OCI-LY1 (cell line): Measurements from ENCODE around the gene SDCCAG8.

Source experiments
- H2AFZ ChIP-seq: fragments of 200-600 bp; sonication (generic), shearing (Covaris generic); 2 replicates; pipeline ENCODE4 v1.6.0; 2014; ENCODE audit warnings: antibody characterized with exemption, mild to moderate bottlenecking, low read length
- H3F3A ChIP-seq: fragments of 200-600 bp; sonication (generic), shearing (Covaris generic); 2 replicates; pipeline ENCODE4 v1.6.0; 2014; ENCODE audit warnings: mild to moderate bottlenecking, antibody characterized with exemption, low read length, moderate library complexity; ENCODE audit not compliant: insufficient read depth
- H3K27ac ChIP-seq: fragments of 200-600 bp; sonication (generic); 2 replicates; pipeline ENCODE4 v1.5.1; 2014; ENCODE audit warnings: low read length, mixed run types, mild to moderate bottlenecking, low read depth; ENCODE audit not compliant: poor library complexity, severe bottlenecking
- H3K27me3 ChIP-seq: fragments of 200-600 bp; sonication (generic); 2 replicates; pipeline ENCODE4 v1.6.0; 2014; ENCODE audit warnings: antibody characterized with exemption, mild to moderate bottlenecking, low read length, moderate library complexity; ENCODE audit not compliant: insufficient read depth
- H3K36me3 ChIP-seq: fragments of 200-600 bp; sonication (generic); 2 replicates; pipeline ENCODE4 v1.6.1; 2014; ENCODE audit warnings: mild to moderate bottlenecking, antibody characterized with exemption, low read length, moderate library complexity, mixed read lengths; ENCODE audit not compliant: insufficient read depth
- H3K4me1 ChIP-seq: fragments of 200-600 bp; sonication (generic); 2 replicates; pipeline ENCODE4 v1.5.1; 2014; ENCODE audit warnings: mild to moderate bottlenecking, low read length, moderate library complexity; ENCODE audit not compliant: insufficient read depth, severe bottlenecking
- H3K4me2 ChIP-seq: fragments of 200-600 bp; sonication (generic), shearing (Covaris generic); 2 replicates; pipeline ENCODE4 v1.6.1; 2014; ENCODE audit warnings: low read length
- H3K4me3 ChIP-seq: fragments of 200-600 bp; sonication (generic); 2 replicates; pipeline ENCODE4 v1.5.1; 2014; ENCODE audit warnings: low read length, low read depth, mild to moderate bottlenecking, mixed read lengths; ENCODE audit not compliant: poor library complexity, severe bottlenecking
- H3K79me2 ChIP-seq: fragments of 200-600 bp; shearing (Covaris generic); 2 replicates; pipeline ENCODE4 v1.6.1; 2016; ENCODE audit warnings: mixed run types, low read length, mixed read lengths; ENCODE audit not compliant: insufficient read depth
- H3K9ac ChIP-seq: fragments of 200-600 bp; sonication (generic), shearing (Covaris generic); 2 replicates; pipeline ENCODE4 v1.6.1; 2014; ENCODE audit warnings: mild to moderate bottlenecking, low read length, mixed read lengths
- H3K9me2 ChIP-seq: fragments of 200-600 bp; sonication (generic), shearing (Covaris generic); 2 replicates; pipeline ENCODE4 v1.6.1; 2014; ENCODE audit warnings: low read depth, mild to moderate bottlenecking, low read length, mixed read lengths
- H3K9me3 ChIP-seq: fragments of 200-600 bp; shearing (Covaris generic); 2 replicates; pipeline ENCODE4 v1.6.1; 2014; ENCODE audit warnings: low read length, mixed read lengths
- H4K20me1 ChIP-seq: fragments of 200-600 bp; sonication (generic), shearing (Covaris generic); 2 replicates; pipeline ENCODE4 v1.6.0; 2016; ENCODE audit warnings: mild to moderate bottlenecking, low read length; ENCODE audit not compliant: insufficient read depth
- CTCF ChIP-seq: fragments of 200-600 bp; sonication (generic), shearing (Covaris generic); IDR thresholded peaks from 2 replicates; pipeline ENCODE4 v1.5.1; 2017; ENCODE audit warnings: mild to moderate bottlenecking, antibody characterized with exemption, low read length, moderate library complexity, mixed read lengths
- EZH2 ChIP-seq: fragments of 200-600 bp; sonication (generic), shearing (Covaris generic); IDR thresholded peaks from 2 replicates; pipeline ENCODE4 v1.8.0; 2017; ENCODE audit warnings: borderline replicate concordance, mixed run types, mild to moderate bottlenecking, antibody characterized with exemption, low read length, moderate library complexity, mixed read lengths

SDCCAG8 gene

DNA sequence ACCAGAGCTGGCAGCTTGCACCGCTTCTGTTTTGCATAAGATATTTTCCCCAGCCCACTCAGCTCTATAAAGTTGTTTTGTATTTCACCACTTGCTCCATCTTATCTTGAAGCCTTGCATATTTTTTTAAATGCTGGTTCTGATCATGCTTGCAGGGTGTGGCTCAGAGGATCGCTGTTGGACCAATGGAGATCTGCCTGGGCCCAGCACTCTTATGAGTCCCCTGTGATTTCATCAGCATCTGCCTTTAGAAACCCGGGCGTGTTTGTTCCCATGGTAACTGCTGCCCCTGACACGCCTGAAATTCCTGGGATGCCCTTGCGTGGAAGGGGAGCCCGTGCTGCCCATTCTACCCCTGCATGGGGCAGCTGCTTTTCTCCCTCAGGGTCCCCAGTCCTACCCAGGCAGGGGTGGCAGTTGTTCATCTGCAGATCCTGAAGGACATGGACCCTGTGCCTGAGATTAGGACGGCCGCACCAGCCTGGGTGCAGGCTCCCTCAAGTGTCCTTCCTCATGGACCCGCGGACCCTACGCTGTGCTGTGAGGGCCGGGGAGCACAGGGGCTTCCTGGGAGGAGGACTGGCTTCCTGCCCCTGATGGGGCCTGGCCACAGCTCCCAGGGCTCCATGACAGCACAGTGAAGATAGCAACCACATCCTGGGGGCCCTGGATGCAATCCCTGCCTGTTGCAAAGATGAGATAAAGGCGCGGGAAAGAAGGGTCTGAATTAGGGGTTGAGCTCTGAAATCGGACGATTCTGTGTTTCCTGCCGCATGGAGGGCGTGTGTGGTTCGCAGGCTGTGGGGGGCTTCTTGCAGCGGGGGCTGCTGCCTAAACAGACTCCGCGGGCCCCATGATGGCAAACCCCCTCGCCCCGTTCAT is 226.5 kb downstream of the SDCCAG8 start:
- no peak overlapping the region for H3K27ac ChIP-seq
- no peaks in the 10 kb centered on the region for H4K20me1 ChIP-seq
- no peak for TF ChIP-seq CTCF
- TF ChIP-seq EZH2: no peak
- H3K9ac ChIP-seq: no peak overlapping the region
- no peak overlapping the region for H2AFZ ChIP-seq
- no peaks in the 10 kb centered on the region for H3K9me2 ChIP-seq
- H3K4me2 ChIP-seq: no peak overlapping the region
- no peaks in the 10 kb centered on the region for H3K79me2 ChIP-seq
- H3K4me1 ChIP-seq: no peaks in the 10 kb centered on the region
- H3K9me3 ChIP-seq: no peaks in the 10 kb centered on the region
- no peaks in the 10 kb centered on the region for H3K27me3 ChIP-seq
- H3F3A ChIP-seq: no peaks in the 10 kb centered on the region
- no peak overlapping the region for H3K4me3 ChIP-seq
- H3K36me3 ChIP-seq: no peaks in the 10 kb centered on the region

- TF ChIP-seq CTCF: no peak
- TF ChIP-seq EZH2: no peak
Observed at GRCh38 chr1:243483071-243483771, 227.4 kb downstream of the SDCCAG8 start.

DNA sequence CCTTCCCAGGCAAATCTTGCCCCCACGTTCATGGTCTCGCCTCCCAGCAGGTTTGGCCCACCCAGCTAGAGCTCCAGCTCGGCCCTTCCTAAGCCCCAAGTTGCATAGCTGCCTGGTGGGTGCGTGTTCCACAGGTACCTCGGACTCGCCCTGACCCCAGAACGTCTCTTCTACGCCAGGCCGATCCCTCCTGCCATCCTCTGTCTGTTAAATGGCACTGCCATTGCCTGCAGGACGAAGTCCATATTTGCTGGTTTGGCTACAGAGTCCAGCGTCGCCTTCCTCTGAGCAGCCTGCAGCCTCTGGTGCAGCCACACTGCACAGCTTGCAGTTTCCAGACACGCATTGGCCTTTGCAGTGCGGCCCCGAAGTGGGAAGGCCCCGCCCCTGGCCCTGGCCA is 228.1 kb downstream of the SDCCAG8 start:
- Histone ChIP-seq H4K20me1 (no peaks in the 10 kb centered on the region), H3K9ac (no peak overlapping the region), H3F3A (no peaks in the 10 kb centered on the region), H3K27me3 (no peaks in the 10 kb centered on the region), H3K36me3 (no peaks in the 10 kb centered on the region), H3K4me1 (no peaks in the 10 kb centered on the region), H3K27ac (no peak overlapping the region), H2AFZ (no peak overlapping the region), H3K79me2 (no peaks in the 10 kb centered on the region), H3K4me2 (no peak overlapping the region), H3K4me3 (no peak overlapping the region), H3K9me2 (no peaks in the 10 kb centered on the region), H3K9me3 (no peaks in the 10 kb centered on the region)
- TF ChIP-seq CTCF: no peak
- TF ChIP-seq EZH2: no peak

More at GRCh38 chr1:243483071-243483771, 227.4 kb downstream of the SDCCAG8 start:
- Histone ChIP-seq H3K36me3 (no peaks in the 10 kb centered on the region), H3K27ac (no peak overlapping the region), H3K9me2 (no peaks in the 10 kb centered on the region), H3K4me3 (no peak overlapping the region), H3F3A (no peaks in the 10 kb centered on the region), H4K20me1 (no peaks in the 10 kb centered on the region), H3K9me3 (no peaks in the 10 kb centered on the region), H3K9ac (no peak overlapping the region), H3K4me2 (no peak overlapping the region), H3K79me2 (no peaks in the 10 kb centered on the region), H2AFZ (no peak overlapping the region), H3K27me3 (no peaks in the 10 kb centered on the region), H3K4me1 (no peaks in the 10 kb centered on the region)
